Neural progenitor cell (in vitro differentiated cells): Measurements from ENCODE around the gene MYCN.

Experiments used
- CTCF ChIP-seq: fragments of 200-600 bp; sonication (generic); IDR thresholded peaks from 2 replicates; pipeline ENCODE4 v1.5.1; 2017; ENCODE audit warnings: antibody characterized with exemption, mild to moderate bottlenecking
- EZH2 ChIP-seq: fragments of 200-600 bp; sonication (generic); IDR thresholded peaks from 2 replicates; pipeline ENCODE4 v1.6.1; 2017; ENCODE audit warnings: antibody characterized with exemption, mild to moderate bottlenecking, moderate library complexity

GRCh38 chr2:15986644-15987043 is 46.3 kb downstream of the MYCN start:
- TF ChIP-seq CTCF (no peak), EZH2 (no peak)
